IPS-NIHi7 (cell line): Measurements from ENCODE around the gene AVPR2.

Source experiments
- DNase-seq: peaks from one replicate; pipeline ENCODE4 v3.0.0; 2012; ENCODE audit warnings: mixed read lengths; ENCODE audit errors: extremely low spot score

AVPR2 gene

GRCh38 chrX:153932220-153932915, 27.9 kb downstream of the AVPR2 start:
- no peak for DNase-seq

- no peak for DNase-seq
Observed at GRCh38 chrX:153933748-153934147, 29.3 kb downstream of the AVPR2 start.

- no peak for DNase-seq
Observed at GRCh38 chrX:153934148-153934761, 29.8 kb downstream of the AVPR2 start.

GRCh38 chrX:153934762-153935325, 30.4 kb downstream of the AVPR2 start, which contains the start of gene NAA10:
Gene NAA10 (minus strand): TSS chrX:153935037. CDS start chrX:153934904, 133 bp downstream.
- peak; percentile 78 for DNase-seq

DNA sequence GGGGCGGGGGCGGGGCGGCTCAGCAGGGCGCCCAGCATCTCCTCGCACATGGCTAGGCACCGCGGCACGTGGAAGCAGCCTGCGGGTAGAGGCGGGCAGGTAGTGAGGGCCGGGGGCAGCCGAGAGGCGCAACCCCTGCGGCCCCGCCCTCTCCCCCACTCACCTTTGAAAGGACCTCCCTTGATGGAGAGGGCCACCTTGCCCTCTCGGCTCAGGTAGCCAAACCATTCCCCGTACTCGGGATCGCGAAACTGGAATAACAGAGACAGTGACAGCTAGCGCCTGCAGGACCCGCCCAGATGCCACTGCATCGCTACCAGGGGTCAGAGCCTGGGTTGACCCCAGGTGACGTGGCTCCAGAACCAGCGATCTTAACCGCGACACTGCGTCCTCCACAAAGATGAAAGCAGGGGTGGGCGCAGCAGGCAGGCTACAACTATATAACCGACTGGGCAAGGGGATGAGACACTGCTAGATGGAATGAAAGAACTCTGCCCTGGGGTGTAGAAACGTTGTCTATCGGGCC, 30.9 kb downstream of the AVPR2 start:
- no peak for DNase-seq

DNA sequence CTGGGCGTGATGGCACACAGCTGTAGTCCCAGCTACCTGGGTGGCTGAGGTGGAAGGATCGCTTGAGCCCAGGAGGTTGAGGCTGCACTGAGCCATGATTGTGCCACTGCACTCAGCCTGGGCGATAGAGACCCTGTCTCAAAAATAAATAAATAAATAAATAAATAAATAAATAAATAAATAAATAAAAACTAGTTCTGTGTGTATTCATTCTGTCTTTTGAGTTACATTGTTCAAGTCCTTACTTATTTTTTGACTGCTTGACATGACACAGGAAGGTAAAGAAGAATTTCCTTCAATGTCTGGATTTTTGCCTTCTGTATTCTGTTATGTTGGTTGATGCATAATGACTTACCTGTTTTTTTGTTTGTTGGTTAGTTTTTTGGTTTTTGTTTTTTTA, 32.6 kb downstream of the AVPR2 start:
- DNase-seq, result no peak

- no peak for DNase-seq
Observed at GRCh38 chrX:153938226-153938786, 33.8 kb downstream of the AVPR2 start.

DNA sequence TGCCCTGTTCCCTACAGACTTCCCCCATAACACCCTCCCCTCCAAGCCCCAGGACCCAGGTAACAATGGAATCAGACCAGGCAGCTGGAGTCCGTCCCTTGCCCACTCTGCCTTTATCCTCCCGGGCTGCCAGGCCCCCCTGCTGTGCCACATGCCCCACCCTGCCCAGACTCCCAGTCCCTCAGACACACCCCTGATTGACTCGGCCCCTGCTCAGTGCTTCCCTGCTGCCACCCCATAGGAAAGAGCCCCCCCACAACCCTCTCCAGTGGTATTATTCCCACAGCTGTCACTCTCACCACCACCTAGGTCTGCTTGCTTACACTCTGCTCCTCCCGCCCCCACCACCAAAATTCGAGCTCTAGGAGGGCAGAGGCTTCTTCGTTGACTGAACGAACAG, 35.1 kb downstream of the AVPR2 start:
- DNase-seq, result no peak

DNA sequence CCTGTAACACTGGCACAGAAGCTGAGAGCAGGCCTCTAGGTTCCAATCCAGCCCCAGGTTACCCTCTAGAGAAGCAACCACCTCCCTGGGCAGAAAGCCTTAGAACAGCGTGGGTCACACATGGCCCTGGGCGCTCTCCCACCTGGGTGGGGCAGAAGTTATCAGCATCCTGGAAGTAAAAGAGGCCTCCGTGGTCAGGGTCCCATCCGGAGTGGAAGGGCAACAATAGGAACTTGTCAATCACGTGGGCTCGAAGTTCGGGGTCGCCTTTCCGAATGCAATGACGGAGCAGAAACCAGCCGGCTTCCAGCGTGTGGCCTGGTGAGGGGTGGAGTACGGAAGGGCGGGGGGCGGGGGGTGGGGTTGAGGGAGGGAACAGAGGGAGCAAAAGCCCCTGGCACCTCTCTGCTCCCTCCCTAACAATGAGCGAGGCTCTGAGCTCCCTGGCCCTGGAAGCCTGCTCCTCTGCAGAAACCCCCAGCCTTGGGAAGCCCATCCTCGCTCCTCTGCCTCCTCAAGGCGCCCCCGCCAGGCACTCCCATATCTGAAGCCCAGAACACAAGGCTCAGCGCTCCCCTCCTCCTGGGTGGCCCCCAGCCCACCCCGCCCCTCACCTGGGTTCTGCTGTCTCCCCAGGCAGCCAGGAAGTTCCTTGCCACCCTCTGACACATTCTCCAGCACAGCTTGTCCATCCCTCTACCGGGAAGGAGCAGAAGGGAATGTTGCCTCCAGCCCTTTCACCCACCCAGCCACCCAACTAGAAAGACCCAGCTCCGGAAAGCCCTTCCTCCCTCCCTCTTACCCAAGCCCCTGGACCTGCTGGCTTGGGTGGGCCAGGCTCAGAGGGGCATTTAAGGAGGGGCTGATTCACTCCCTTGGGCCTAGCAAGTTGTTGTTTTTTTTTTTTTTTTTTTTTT, 37.1 kb downstream of the AVPR2 start:
- DNase-seq, result no peak

GRCh38 chrX:153944140-153944799, 39.8 kb downstream of the AVPR2 start, which contains the start of gene RENBP:
Gene RENBP (minus strand): TSS chrX:153944643. CDS start chrX:153944610, 33 bp downstream.
- DNase-seq, result no peak

DNA sequence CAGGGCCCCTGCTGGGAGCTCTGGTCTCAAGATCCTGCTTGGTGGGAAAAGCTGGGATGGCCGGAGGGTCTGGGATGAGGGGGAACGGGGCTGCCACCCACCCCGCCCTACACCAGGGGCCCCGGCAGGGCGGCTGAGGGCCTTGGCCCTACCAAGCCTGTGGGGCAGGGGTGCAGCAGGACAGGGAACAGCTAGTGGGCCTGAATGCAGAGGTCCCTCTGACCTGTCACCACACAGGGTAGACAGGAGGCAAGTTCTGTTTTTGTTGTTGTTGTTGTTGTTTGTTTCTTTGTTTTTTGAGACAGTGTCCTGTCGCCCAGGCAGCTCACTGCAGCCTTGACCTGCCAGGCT, 40.3 kb downstream of the AVPR2 start:
- DNase-seq, result no peak

DNA sequence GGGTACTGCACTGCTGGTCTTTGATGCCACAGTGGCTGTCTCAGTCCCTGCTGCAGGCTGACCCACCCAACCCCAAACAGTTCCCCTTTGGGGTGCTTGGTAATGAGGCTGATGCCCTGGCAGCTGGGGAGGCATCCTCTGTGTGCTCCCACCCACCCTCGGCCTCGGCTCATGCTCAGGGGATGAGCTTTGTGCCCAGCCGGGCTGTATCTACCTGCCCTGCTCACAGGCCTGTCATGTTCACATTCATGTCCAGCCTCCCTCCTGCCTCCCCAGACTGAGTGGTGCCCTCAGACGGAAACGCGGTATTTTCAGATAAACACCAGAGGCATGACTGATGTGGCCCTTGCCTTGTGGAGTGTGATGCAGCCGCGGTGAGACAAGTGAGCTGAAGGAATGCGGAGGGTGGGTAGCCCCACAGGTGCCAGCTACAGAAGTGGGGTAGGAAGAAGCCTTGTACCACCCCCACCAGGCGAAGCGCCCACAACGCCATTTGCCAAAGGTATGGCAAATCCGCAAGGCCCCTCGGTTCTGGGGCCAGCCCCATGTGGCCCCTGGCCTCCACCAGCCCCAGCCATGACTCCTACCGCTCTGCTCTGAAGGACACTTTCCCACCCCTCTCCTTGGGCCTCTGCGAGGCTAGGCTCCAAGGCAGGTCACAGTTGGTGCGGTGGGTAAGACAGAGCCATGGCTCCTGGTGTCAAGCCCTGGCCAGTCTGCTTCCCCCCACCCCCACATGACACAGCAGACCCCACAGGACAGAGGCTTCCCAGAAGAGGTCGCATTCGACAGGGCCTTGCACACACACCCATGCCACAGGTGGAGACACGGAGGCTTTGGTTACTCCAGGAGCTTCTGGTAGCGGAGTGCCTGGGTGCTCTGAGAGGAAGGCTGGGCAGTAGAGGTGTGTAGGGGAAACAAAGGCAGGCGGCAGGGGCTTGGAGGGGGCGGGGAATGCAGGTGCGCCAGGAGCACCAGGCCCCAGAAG, 41.8 kb downstream of the AVPR2 start:
- no peak for DNase-seq

- peak; percentile 66 for DNase-seq
Observed at GRCh38 chrX:153947009-153947769, 42.7 kb downstream of the AVPR2 start.

DNA sequence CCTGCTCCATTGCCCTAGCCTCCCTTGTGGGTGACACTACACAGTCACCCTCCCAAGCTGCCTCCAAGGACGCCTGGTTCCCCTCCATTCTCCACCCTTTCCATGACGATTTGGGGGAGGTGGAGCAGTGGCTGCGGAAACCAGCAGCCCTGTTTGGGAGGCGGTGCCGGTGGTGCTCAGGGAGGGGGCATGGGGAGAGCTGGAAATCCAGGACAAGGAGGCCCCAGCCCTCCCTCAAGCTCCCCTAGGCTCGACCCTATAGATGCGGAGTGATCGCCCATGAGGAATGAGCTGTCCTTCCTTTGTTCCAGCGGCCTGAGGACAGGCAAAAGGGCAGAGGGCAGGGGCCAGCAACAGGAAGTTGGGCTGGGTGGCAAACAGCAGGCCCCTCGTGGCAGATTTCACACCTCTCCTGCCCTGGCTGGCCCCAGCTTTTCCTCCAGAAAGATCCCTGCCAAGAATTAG, 43.6 kb downstream of the AVPR2 start:
- no peak for DNase-seq

GRCh38 chrX:153948847-153949805, 44.7 kb downstream of the AVPR2 start:
- DNase-seq, result no peak

DNA sequence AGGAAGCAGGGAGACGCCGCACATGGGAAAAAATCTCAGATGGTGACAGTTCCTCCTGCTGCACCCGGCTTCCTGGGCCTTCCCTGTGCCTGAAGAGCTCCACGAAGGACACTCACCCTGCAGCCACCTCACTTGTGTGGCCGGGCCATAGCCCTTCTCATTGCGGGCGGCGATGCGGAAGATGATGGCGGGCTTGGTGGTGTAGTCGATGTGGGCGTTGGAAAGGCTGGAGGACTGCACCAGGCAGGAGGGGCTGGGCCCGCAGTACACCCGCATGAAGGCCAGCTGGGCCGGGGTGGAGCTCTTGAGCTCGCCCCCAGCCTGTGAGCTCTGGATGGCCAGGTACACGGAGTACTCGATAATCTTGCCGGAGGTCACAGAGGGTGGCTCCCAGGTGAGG, 45.7 kb downstream of the AVPR2 start:
- no peak for DNase-seq

GRCh38 chrX:153951683-153952372, 47.4 kb downstream of the AVPR2 start:
- DNase-seq, result no peak
